GM21825 (cell line): ENCODE data around the gene PROCR.
"Not testable (repeated sequence)": the region's sequence is repeated elsewhere in the genome, so short reads cannot be mapped to it uniquely, and the experiment has no call there.

Experiments used
- ATAC-seq: cut with Tn5 transposase; IDR thresholded peaks from one replicate; pipeline ENCODE4 v1.9.1; 2021; ENCODE audit warnings: mild to moderate bottlenecking, moderate library complexity; ENCODE audit not compliant: unreplicated experiment

PROCR gene

GRCh38 chr20:35171753-35172433 is at the start of gene PROCR:
TSS of gene PROCR (plus strand) at chr20:35172072. CDS start at chr20:35172155, 83 bp downstream.
- ATAC-seq, result no peak

- no peak for ATAC-seq
These were observed 49.0 kb upstream of the PROCR start for GRCh38 chr20:35122756-35123405.

- no peak for ATAC-seq
These were observed 46.1 kb upstream of the PROCR start for GRCh38 chr20:35125753-35126152.

GRCh38 chr20:35129647-35130069 is 42.2 kb upstream of the PROCR start:
- ATAC-seq, result no peak

GRCh38 chr20:35131934-35132333 is 39.9 kb upstream of the PROCR start:
- ATAC-seq, result no peak

- ATAC-seq, result no peak
These were observed 38.8 kb upstream of the PROCR start for GRCh38 chr20:35133031-35133430.

GRCh38 chr20:35133735-35134134 is 38.1 kb upstream of the PROCR start:
- no peak for ATAC-seq

GRCh38 chr20:35134472-35134871 is 37.4 kb upstream of the PROCR start:
- no peak for ATAC-seq

GRCh38 chr20:35134880-35135279 is 37.0 kb upstream of the PROCR start:
- ATAC-seq, result no peak

- no peak for ATAC-seq
These were observed 35.8 kb upstream of the PROCR start for GRCh38 chr20:35135867-35136586.

- ATAC-seq, result no peak
These were observed 27.2 kb upstream of the PROCR start for GRCh38 chr20:35144694-35145093.

- ATAC-seq, result no peak
These were observed 26.7 kb upstream of the PROCR start for GRCh38 chr20:35145141-35145564.

GRCh38 chr20:35146299-35146919 is 25.5 kb upstream of the PROCR start:
- ATAC-seq, result peak; percentile 10

GRCh38 chr20:35146920-35147574 is 24.8 kb upstream of the PROCR start, which contains the start of gene EDEM2:
TSS of gene EDEM2 (minus strand) at chr20:35147336. CDS start at chr20:35147258, 78 bp downstream.
- peak; percentile 76 for ATAC-seq

GRCh38 chr20:35147575-35148071 is 24.2 kb upstream of the PROCR start:
- ATAC-seq, result peak; percentile 9

- ATAC-seq, result no peak
These were observed 20.9 kb upstream of the PROCR start for GRCh38 chr20:35150846-35151579.

GRCh38 chr20:35151736-35152135 is 20.1 kb upstream of the PROCR start:
- no peak for ATAC-seq

GRCh38 chr20:35155936-35156335 is 15.9 kb upstream of the PROCR start:
- no peak for ATAC-seq

- no peak for ATAC-seq
These were observed 14.9 kb upstream of the PROCR start for GRCh38 chr20:35156978-35157377.

- ATAC-seq, result not testable (repeated sequence)
These were observed 11.5 kb upstream of the PROCR start for GRCh38 chr20:35160341-35160740.
